GM23338 (cell line): ENCODE results near the gene HBM.

ENCODE experiments used
- CREB1 ChIP-seq: fragments of 250-450 bp; sonication (Bioruptor Pico); IDR thresholded peaks from 2 replicates; pipeline ENCODE4 v1.5.0; 2020; ENCODE audit warnings: low read depth, mild to moderate bottlenecking, moderate library complexity
- CTCF ChIP-seq, 2 experiments: fragments of 200-600 bp in 1 of 2; sonication (generic) in 1 of 2; conservative IDR thresholded peaks; 2 replicates each; pipeline versions ENCODE4 v1.5.1 to v1.6.1; 2016 to 2017; ENCODE audit warnings: antibody characterized with exemption in 2 of 2, low read depth in 2 of 2, mild to moderate bottlenecking in 2 of 2, moderate library complexity in 1 of 2
- EZH2 ChIP-seq: fragments of 200-600 bp; sonication (generic); IDR thresholded peaks from one replicate; pipeline ENCODE4 v1.8.0; 2017; ENCODE audit warnings: antibody characterized with exemption, mild to moderate bottlenecking, low read depth; ENCODE audit not compliant: unreplicated experiment
- EZH2phosphoT487 ChIP-seq: fragments of 200-600 bp; sonication (generic); IDR thresholded peaks from one replicate; pipeline ENCODE4 v1.8.1; 2018; ENCODE audit warnings: antibody characterized with exemption; ENCODE audit not compliant: unreplicated experiment
- JUNB ChIP-seq: IDR thresholded peaks from one replicate; pipeline ENCODE4 v1.6.1; 2016; ENCODE audit warnings: antibody characterized with exemption; ENCODE audit not compliant: unreplicated experiment
- NANOG ChIP-seq: IDR thresholded peaks from 2 replicates; pipeline ENCODE4 v1.6.1; 2016; ENCODE audit warnings: antibody characterized with exemption, borderline replicate concordance
- POLR2AphosphoS5 ChIP-seq: IDR thresholded peaks from 2 replicates; pipeline ENCODE4 v1.6.1; 2016; ENCODE audit warnings: antibody characterized with exemption, low read depth
- REST ChIP-seq: IDR thresholded peaks from one replicate; pipeline ENCODE4 v1.6.1; 2018; ENCODE audit warnings: antibody characterized with exemption; ENCODE audit not compliant: unreplicated experiment
- ZNF331 ChIP-seq: fragments of 250-450 bp; sonication (Bioruptor Pico); IDR thresholded peaks from 2 replicates; pipeline ENCODE4 v1.5.0; 2020; ENCODE audit warnings: low read depth, mild to moderate bottlenecking, moderate library complexity

GRCh38 chr16:120756-121155 lies 45.0 kb upstream of the HBM start:
- TF ChIP-seq CTCF (conservative IDR thresholded peaks at IDR 0.05; ENCODE audit: low read depth in 2 of 2) (no peak), POLR2AphosphoS5 (no peak), EZH2 (no peak), ZNF331 (CRISPR knock-in tag) (no peak), EZH2phosphoT487 (no peak), CREB1 (CRISPR knock-in tag) (no peak), JUNB (no peak), REST (no peak), NANOG (no peak)
